GM19240 (cell line): ENCODE measurements around the gene PDE8A.

Experiments
- DNase-seq: peaks from one replicate; pipeline ENCODE4 v3.0.0; 2011; ENCODE audit warnings: low spot score; ENCODE audit not compliant: insufficient read length

The PDE8A gene

GRCh38 chr15:84981711-84982300 lies at the start of gene PDE8A:
Gene PDE8A, plus strand, starts transcription at chr15:84981856. Its CDS starts 307 bp downstream, at chr15:84982163.
- DNase-seq: no peak

- DNase-seq: no peak
Observed at GRCh38 chr15:84934942-84935729, 46.5 kb upstream of the PDE8A start.

GRCh38 chr15:84937144-84937543 lies 44.5 kb upstream of the PDE8A start:
- no peak for DNase-seq

- DNase-seq: no peak
Observed at GRCh38 chr15:84938726-84939125, 42.9 kb upstream of the PDE8A start.

GRCh38 chr15:84940399-84940798 lies 41.3 kb upstream of the PDE8A start:
- DNase-seq: no peak

GRCh38 chr15:84942456-84942855 lies 39.2 kb upstream of the PDE8A start:
- no peak for DNase-seq

GRCh38 chr15:84944311-84944710 lies 37.3 kb upstream of the PDE8A start:
- DNase-seq: no peak

- no peak for DNase-seq
Observed at GRCh38 chr15:84944861-84945260, 36.8 kb upstream of the PDE8A start.

- DNase-seq: no peak
Observed at GRCh38 chr15:84946772-84947489, 34.7 kb upstream of the PDE8A start.

GRCh38 chr15:84947947-84948830 lies 33.5 kb upstream of the PDE8A start:
- no peak for DNase-seq

GRCh38 chr15:84949043-84949442 lies 32.6 kb upstream of the PDE8A start:
- DNase-seq: no peak

- no peak for DNase-seq
Observed at GRCh38 chr15:84949845-84950569, 31.6 kb upstream of the PDE8A start.

GRCh38 chr15:84950570-84951111 lies 31.0 kb upstream of the PDE8A start:
- DNase-seq: no peak

GRCh38 chr15:84951736-84952135 lies 29.9 kb upstream of the PDE8A start:
- DNase-seq: no peak

- no peak for DNase-seq
Observed at GRCh38 chr15:84953136-84953535, 28.5 kb upstream of the PDE8A start.

- DNase-seq: no peak
Observed at GRCh38 chr15:84953726-84954125, 27.9 kb upstream of the PDE8A start.

- peak; percentile 19 for DNase-seq
Observed at GRCh38 chr15:84955089-84955848, 26.4 kb upstream of the PDE8A start.

GRCh38 chr15:84956199-84956598 lies 25.5 kb upstream of the PDE8A start:
- no peak for DNase-seq

- no peak for DNase-seq
Observed at GRCh38 chr15:84960391-84961113, 21.1 kb upstream of the PDE8A start.
